HL-60 (cell line): ENCODE data around the gene SDE2.

ENCODE experiments used
- DNase-seq, 2 experiments: peaks; one replicate each; pipeline ENCODE4 v3.0.0-alpha.2; 2010 to 2020; ENCODE audit warnings: low read depth in 1 of 2, low spot score in 1 of 2
- H3K27ac ChIP-seq: fragments of 250-450 bp; sonication (Bioruptor Pico); replicated peaks from 2 replicates; pipeline ENCODE4 v1.5.1; 2020; ENCODE audit warnings: mild to moderate bottlenecking, moderate library complexity
- H3K27me3 ChIP-seq: fragments of 250-450 bp; sonication (Bioruptor Pico); 2 replicates; pipeline ENCODE4 v1.5.1; 2021; ENCODE audit warnings: mild to moderate bottlenecking, moderate library complexity; ENCODE audit not compliant: insufficient read depth, poor library complexity, severe bottlenecking
- H3K4me3 ChIP-seq: replicated peaks from 2 replicates; pipeline ENCODE4 v1.5.1; 2011; ENCODE audit warnings: mild to moderate bottlenecking, control low read depth, low read length; ENCODE audit not compliant: insufficient read depth
- CTCF ChIP-seq: IDR thresholded peaks from one replicate; pipeline ENCODE4 v1.5.1; 2011; ENCODE audit warnings: low read length, control low read depth, inconsistent platforms; ENCODE audit not compliant: insufficient read depth
- GABPA ChIP-seq: IDR thresholded peaks from 2 replicates; pipeline ENCODE4 v1.6.1; 2012; ENCODE audit warnings: low read depth
- POLR2AphosphoS5 ChIP-seq: IDR thresholded peaks from 2 replicates; pipeline ENCODE4 v1.6.1; 2012; ENCODE audit warnings: low read depth
- REST ChIP-seq: IDR thresholded peaks from 2 replicates; pipeline ENCODE4 v1.6.1; 2012; ENCODE audit warnings: low read depth; ENCODE audit not compliant: insufficient replicate concordance
- SPI1 ChIP-seq: IDR thresholded peaks from 2 replicates; pipeline ENCODE4 v1.6.1; 2012; ENCODE audit warnings: low read depth, mild to moderate bottlenecking, borderline replicate concordance

The SDE2 gene

GRCh38 chr1:225963735-225964530 lies 35.2 kb downstream of the SDE2 start:
- Histone ChIP-seq H3K4me3 (no peak overlapping the region), H3K27me3 (no peaks in the 10 kb centered on the region), H3K27ac (no peak overlapping the region)
- no peak for DNase-seq
- TF ChIP-seq GABPA (no peak), SPI1 (no peak), POLR2AphosphoS5 (no peak), REST (no peak), CTCF (no peak)

GRCh38 chr1:225962440-225962975 lies 36.6 kb downstream of the SDE2 start:
- Histone ChIP-seq H3K27ac (no peak overlapping the region), H3K27me3 (no peaks in the 10 kb centered on the region), H3K4me3 (no peak overlapping the region)
- DNase-seq, result peak in 1 of 2 experiments; percentile 41
- TF ChIP-seq POLR2AphosphoS5, result no peak
- no peak for TF ChIP-seq GABPA
- no peak for TF ChIP-seq REST
- peak; percentile 39 for TF ChIP-seq CTCF
- no peak for TF ChIP-seq SPI1

GRCh38 chr1:225961659-225962439 lies 37.3 kb downstream of the SDE2 start:
- Histone ChIP-seq H3K27me3 (no peaks in the 10 kb centered on the region), H3K27ac (no peak overlapping the region), H3K4me3 (no peak overlapping the region)
- no peak for TF ChIP-seq POLR2AphosphoS5
- no peak for TF ChIP-seq CTCF
- TF ChIP-seq GABPA, result no peak
- no peak for TF ChIP-seq REST
- TF ChIP-seq SPI1, result no peak
- DNase-seq, result no peak
